G401 (cell line): Measurements from ENCODE around the gene SBK3. TPM values are rescaled to one million over a fixed set of nuclear protein-coding genes. Genes with fewer than 3 reads are reported as not detected.
"Not testable (repeated sequence)": the region's sequence is repeated elsewhere in the genome, so short reads cannot be mapped to it uniquely, and the experiment has no call there.

Experiments
- DNase-seq: peaks from one replicate; pipeline ENCODE4 v3.0.0-alpha.2; 2015; ENCODE audit warnings: low spot score
- in situ Hi-C: cut with HindIII; loops from 2 replicates; pipeline ENCODE4 v1.10.0; 2016; ENCODE audit warnings: low sequenced_read_pairs, mixed read lengths
- total RNA-seq: library from RNA; depleted of rRNA; stranded (reverse); fragments of >200 nt; shearing (Covaris generic); gene quantifications from 2 replicates; pipeline ENCODE4 v1.2.3, GENCODE V29; 2014

Gene SBK3
- total RNA-seq, 1 experiment from 2014 or later = 0.37 TPM

DNA sequence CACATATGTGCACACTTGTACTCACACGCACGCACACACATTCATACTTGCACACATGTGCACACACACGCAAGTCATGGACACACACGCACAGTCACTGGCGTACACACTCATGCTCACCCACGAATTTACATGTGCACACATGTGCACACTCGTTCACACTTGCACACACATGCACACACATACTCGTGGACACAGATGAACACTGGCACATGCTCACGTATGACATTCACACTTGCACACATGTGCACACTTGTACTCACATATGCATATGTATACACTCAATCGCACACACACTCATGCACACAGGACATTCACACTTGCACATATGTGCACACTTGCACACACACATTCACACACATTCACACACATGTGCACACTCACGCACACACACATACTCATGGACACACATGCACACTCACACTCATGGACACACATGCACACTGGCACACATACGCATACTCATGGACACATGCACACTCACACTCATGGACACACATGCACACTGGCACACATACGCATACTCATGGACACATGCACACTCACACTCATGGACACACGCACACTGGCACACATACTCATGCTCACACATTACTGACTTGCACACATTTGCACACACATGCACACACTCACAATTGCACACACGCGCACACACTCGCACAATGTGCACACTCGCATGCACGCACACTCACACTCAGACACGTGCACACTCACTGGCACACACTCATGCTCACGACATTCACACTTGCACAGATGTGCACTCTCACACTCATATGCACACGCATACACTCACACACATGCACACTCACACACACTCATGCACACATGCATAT, 17.9 kb downstream of the SBK3 start:
- in situ Hi-C loops = no loop called here
- no peak for DNase-seq

DNA sequence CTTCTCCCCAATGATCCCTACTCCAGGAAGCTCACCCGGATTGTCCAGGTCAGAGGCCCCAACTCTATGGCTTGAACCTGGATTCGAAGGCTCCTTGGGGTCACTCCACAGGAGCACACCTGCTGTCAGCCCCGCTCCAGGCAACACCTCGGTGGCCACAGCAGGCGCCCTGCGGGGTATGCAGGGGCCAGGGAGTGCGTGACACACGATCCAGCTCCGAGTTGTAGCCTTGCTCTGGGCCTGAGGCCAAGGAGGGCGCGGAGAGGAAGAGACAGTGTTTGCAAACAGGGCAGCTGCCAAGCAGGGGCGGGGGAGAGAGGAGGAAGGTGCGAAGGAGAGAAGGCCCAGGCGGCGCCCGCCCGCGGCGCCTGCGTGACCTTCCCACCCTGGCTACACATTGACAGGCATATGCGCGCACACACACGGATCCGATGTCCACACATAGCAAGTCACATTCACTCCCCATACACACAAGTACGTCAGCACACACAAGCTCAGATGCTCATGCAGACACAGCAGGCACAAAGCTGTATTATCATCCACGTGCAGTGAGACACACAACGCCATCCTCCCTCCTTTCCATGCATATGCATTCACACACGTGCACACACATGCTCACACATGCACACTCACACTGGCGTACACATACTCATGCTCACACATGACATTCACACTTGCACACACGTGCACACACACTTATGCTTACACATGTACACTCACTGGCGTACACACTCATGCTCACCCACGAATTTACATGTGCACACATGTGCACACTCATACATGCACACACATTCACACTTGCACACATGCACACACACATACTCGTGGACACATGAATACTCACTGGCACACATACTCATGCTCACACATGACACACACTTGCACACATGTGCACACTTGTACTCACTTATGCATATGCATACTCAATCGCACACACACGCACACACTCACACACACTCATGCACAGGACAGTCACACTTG, 18.8 kb downstream of the SBK3 start:
- DNase-seq = peak; percentile 66

DNA sequence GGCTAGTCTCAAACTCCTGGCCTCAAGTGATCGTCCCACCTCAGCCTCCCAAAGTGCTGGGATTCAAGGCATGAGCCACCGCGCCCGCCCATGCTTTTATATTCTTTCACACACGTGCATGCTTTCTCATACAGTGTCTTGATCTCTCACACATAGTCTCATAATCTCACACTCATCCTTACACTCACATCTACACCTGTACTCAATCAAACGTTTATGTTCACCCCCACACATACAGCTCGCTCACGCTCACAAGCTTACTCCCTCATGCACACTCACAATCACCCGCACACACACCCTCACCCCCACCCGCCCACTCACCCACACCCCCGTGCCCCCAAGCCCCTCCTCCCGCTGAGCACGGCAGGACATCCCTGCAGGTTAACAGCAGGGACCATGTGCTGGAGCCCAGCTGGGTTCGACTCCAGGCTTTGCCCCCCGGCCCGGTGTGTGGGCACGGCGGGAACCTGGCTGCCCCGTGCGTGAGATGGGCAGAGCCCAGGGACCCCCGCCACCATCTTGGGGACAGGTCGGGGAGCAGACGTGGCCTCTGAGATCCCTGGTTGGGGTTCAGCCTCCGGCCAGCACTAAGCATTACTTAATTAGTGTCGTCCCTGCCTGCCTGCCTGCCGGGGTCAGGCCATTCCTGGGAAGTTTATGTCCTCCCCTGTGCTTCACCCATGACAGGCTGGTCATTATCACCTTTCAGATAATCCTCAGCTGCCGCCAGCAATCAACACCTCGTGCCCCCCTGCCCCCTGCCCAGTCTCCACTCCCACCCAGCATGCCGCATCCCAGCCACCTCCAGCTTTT, 19.8 kb downstream of the SBK3 start:
- in situ Hi-C loops = no loop called here
- DNase-seq = no peak

More for the DNA sequence above, 18.8 kb downstream of the SBK3 start:
- in situ Hi-C loops = no loop called here

DNA sequence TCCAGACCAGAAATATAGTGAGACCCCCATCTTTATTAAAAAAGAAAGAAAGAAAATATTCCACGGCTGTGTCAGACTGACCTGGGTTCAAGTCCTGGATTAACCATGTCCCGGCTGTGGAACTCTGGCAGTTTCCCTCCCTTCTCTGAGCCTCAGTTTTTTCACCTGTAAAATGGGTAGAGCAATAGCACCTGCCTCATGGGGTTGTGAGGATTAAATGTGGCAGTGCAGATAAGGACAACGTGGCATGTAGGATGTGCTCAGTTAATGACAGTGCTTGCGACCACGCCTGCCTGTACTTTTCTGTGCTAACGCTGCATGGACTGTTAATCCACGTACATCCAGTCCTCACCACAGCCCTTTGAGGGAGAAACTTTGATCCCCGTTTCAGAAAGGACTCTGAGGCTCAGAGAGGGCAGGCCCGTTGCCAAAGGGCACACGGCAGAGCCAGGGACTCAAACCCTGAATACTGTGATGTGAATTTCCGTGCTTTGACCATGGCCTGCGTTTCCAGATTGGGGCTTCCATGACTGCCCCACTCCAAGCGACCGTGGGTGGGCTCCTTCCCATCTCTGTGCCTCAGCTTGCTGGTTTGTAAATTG, 24.6 kb downstream of the SBK3 start:
- in situ Hi-C loops = no loop called here
- DNase-seq = no peak

DNA sequence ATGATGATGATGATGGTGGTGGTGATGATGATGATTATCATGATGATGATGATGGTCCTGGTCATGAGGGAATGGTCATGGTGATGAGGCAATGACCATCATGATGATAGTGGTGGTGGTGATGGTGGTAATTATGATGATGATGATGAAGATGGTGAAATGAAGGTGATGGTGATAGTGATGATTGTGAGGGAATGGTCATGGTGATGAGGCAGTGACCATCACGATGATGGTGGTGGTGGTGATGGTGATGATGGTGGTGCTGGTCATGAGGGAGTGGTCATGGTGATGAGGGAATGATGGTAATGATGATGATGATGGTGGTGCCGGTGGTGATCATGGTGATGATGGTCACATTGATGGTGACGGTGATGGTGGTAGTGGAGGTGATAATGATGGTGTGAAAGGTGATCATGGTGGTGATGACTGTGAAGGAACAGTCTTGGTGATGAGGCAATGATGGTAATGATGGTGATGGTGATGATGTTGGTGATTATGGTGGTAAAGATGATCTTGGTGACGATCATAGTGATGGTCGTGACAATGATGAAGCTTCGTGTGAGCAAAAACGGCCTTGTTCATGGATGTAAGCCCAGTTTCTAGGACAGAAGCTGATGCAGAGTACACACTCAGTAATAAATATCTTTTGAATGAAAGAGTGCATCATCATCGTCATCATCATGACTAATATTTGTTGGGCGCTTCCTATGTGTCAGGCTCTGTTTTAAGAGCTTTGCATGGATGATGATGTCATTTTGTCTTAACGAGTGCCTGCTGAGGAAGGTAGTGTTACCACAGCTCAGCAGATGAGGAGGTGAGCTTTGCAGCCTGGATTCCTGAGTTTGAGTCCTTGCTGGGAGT, 25.7 kb downstream of the SBK3 start:
- no peak for DNase-seq
- in situ Hi-C loops = no loop called here

DNA sequence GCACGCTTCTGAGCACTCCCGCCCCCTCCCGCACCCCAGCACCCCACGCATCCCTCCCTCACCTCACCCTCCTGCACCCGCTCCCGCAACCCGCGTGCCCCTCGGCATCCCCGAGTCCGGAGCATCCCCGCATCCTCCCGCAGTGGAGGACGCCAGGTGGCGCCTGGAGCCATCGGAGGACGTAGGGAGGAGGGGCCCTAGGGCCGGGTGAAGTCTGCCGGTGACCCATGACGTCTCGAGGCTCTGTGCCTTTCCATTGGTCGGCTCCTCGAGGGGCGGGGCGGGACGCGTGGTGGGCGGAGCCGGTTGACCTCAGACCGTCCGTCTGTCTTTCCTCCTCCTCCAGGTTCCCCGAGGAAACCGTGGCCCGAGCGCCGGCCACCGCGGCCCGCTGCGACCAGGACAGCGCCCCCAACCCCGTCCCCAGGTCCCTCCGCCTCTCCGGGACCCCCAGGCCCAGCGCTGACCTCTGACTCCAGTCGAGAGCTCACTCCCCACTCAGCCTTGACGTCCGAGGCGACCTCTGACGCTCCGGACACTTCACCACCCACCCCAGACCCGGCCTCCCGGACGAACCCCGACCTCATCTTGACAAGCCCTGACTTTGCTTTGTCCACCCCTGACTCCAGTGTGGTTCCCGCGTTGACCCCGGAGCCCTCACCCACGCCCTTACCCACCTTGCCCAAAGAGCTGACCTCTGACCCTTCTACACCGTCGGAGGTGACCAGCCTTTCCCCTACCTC, 28.3 kb downstream of the SBK3 start:
- DNase-seq = peak; percentile 96
- in situ Hi-C loops = no loop called here

DNA sequence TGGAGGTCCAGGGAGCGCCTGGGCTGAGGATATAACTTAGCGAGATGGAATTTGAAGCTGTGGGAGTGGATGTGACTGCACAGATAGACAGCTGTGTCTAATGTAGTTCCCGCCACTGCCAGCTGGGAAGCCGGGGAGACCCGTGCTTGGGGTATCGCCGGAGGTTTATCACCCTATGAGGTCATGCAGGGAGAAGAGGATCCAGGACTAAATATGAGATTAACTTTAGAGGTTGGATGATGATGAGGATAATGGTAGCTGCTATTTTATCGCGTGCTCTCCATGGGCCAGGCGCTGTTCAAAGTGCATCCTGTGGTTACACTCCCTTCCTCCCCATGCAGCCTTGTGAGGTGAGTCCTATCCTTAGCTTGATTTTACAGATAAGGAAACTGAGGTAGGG, 37.2 kb downstream of the SBK3 start:
- in situ Hi-C loops = no loop called here
- no peak for DNase-seq

DNA sequence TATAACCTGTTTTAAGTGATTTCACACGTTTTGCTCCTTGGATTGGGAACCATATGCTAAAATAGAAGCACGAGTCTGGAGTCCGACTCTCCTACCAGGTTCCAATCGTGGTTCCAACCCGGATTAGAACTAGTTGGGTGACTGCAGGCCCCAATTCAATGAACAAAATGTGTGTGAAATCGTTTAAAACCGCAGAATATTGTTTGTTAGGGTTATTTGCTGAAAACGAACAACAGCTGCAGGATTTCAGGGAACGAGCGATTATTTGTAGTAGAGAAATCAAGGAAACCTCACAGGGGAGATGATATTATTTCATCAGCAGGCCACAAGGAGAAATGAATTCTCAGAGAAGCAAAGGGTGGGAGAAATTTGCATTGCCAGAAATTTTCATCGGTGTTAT, 40.4 kb downstream of the SBK3 start:
- DNase-seq = no peak
- in situ Hi-C loops = no loop called here

DNA sequence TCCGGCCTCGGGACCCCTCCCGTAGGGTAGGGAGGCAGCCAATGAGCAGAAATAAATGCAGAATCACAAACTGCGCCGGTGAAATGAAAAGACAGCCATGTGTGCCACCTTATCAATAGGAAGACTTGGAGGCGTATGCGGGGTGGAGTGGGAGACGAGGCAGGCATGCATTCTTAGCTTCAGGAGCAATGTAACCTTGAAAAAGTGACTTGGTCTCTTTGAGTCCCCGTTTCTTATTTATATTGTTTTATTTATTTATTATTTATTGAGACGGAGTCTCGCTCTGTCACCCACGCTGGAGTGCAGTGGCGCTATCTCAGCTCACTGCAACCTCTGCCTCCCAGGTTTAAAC, 41.1 kb downstream of the SBK3 start:
- no peak for DNase-seq
- in situ Hi-C loops = no loop called here

DNA sequence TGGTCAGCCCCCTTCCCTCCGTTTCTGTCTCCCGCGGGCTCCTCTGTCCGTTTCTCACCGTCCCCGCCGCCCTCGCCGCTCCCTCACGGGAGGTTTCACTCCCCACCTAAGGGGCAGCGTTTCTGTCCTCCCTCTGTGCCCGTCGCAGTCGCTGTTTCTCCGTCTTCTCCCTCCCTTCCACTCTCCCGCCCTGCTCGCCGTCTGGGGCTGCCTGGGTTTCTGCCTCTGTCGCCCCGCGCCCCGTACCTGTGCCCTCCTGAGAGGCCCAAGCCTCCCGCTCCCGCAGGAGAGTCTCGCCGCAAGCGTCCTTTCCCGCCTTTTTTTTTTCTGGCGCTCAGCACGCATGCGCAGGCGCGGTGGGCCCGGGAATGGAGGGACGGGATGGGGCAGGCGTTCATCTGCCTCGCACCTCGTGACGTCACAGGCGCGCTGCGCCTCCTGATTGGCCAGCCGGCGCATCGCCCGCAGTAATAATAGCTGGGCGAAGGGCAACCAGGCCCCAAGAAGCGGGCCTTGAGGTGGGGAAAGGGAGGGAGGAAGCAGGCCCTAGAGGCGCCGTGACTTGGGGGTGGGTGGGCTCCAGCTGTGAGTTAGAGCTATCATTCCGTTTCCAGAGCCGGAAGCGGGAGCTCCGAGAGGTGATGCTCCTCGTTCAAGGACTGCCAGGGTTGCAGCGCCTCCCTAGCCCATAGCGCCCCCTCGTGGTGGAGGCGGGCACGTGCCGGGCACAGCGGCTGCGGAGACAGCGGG, 41.7 kb downstream of the SBK3 start:
- in situ Hi-C loops = no loop called here
- DNase-seq = peak; percentile 94

DNA sequence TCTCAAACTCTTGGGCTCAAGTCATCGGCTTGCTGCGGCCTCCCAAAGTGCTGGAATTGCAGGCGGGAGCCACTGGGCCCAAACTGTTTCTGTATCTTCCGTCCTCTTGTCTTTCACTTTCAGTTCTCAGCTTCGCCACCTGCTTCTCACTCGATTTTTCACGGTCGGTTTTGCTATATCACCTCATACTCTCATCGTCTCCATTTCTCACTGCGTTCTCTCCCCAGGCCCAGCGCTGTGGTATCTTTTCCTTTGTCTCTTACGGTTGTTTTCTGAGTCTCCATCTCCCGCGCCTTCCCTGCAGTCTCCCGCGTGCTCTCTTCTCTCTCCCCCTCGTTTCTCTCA, 42.2 kb downstream of the SBK3 start:
- no peak for DNase-seq
- in situ Hi-C loops = no loop called here

DNA sequence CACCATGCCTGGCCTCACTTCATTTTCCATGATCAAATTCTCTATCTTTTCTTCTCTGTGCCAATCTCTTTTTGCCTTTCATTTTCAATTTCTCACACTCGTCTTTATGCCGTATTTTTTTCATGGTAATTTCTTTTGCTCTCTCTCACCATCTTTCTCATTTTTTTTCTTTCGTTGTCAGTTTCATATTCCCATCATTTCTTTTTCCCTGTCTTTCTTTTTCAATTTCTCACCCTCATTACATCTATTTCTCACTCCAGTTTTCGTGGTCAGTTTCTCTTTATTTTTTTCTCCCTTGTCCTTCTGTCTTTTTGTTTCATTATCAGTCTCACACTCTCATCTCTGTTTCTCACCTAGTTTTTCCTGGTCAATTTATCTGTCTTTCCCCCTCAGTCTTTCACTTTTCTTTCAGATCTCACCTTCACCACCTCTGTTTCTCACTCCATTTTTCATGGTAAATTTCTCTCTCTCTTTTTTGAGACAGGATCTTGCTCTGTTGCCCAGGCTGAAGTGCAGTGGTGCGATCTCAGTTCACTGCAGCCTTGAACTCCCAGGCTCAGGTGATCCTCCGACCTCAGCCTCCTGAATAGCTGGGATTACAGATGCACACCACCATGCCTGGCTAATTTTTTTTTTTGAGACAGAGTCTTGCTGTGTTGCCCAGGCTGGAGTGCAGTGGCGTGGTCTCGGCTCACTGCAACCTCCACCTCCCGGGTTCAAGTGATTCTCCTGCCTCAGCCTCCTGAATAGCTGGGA, 43.0 kb downstream of the SBK3 start:
- DNase-seq = no peak
- in situ Hi-C loops = no loop called here

DNA sequence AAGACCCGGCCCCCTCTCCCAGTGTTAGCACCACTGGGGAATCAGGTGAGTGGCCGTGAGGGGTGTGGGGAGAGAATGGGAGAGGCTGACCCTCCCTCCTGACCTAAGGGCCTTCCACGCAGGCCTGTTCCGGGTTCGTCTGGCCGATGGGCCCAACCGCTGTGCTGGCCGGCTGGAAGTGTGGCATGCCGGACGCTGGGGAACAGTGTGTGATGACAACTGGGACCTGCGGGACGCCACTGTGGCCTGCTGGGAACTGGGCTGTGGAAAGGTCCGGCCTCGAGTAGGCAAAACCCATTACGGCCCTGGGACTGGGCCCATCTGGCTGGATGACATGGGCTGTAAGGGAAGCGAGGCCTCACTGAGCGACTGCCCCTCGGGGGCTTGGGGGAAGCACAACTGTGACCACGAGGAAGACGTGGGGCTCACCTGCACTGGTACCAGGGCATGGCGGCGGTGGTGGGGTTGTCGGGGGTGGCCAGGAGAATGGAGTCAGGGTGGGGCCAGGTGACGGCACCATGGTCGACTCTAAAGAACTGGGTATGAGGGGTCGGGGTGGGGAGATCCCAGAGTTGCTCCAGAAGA, 44.9 kb downstream of the SBK3 start:
- in situ Hi-C loops = no loop called here
- DNase-seq = no peak

DNA sequence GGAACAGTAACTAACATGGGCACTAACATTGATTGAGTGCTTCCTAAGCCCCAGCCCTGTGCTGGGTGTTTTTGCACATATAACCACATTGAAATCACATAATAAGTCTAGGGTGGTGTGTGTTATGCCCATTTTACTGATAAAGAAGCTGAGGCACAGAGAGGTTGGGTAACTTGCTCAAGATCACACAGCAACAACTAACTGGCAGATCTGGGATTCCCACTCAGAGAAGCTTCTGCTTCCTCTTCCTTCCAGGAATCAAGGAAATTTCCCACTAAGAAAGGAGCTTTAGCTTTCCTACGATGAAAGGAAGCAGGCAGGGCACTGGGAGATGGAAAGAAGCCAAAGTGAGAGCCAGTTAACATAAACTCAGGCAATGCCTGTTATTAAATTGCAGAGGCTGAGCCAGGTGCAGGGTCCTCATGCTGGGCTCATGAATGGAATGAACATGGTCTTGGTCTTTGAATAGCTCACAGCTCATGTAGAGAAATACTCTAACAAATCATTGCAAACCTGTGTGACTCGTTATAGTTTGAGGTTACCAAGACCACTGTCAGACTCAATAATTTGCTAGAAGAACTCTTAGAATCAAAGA, 47.0 kb downstream of the SBK3 start:
- DNase-seq = no peak
- in situ Hi-C loops = no loop called here

DNA sequence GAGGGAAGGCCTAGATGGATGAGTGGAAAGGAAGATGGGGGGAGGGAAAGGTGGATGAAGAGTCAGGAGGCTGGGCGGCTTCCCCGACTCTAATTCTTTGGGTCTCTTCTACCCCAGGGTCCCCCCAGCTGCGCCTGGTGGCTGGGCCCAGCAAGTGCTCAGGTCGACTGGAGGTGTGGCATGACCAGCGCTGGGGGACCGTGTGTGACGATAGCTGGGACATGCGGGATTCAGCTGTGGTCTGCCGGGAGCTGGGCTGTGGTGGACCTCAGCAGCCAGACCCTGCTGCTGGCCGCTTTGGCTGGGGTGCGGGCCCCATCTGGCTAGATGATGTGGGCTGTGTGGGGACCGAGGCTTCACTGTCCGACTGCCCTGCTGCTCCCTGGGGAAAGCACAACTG, 47.6 kb downstream of the SBK3 start:
- no peak for DNase-seq
- in situ Hi-C loops = no loop called here

DNA sequence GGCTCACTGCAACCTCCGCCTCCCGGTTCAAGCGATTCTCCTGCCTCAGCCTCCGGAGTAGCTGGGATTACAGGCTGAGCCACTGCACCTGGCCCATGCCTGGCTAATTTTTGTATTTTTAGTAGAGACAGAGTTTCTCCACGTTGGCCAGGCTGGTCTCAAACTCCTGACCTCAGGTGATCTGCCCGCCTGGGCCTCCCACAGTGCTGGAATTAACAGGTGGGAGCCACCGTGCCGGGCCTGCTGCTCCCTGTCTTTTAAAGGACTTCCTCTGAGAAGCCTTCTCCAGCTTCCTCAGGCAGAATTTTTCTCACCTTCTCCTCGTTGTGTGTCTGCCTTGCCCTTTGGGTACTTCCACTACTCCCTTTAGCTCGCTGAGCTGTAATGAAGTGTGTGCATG, 48.5 kb downstream of the SBK3 start:
- DNase-seq, in situ Hi-C loops: not testable (repeated sequence)
